Measurements from ENCODE around the gene ESRRG. TPM values are rescaled to one million over a fixed set of nuclear protein-coding genes. Genes with fewer than 3 reads are reported as not detected.

The ESRRG gene
- total RNA-seq, 1 donor from 2014 or later: 32.3 TPM

DNA sequence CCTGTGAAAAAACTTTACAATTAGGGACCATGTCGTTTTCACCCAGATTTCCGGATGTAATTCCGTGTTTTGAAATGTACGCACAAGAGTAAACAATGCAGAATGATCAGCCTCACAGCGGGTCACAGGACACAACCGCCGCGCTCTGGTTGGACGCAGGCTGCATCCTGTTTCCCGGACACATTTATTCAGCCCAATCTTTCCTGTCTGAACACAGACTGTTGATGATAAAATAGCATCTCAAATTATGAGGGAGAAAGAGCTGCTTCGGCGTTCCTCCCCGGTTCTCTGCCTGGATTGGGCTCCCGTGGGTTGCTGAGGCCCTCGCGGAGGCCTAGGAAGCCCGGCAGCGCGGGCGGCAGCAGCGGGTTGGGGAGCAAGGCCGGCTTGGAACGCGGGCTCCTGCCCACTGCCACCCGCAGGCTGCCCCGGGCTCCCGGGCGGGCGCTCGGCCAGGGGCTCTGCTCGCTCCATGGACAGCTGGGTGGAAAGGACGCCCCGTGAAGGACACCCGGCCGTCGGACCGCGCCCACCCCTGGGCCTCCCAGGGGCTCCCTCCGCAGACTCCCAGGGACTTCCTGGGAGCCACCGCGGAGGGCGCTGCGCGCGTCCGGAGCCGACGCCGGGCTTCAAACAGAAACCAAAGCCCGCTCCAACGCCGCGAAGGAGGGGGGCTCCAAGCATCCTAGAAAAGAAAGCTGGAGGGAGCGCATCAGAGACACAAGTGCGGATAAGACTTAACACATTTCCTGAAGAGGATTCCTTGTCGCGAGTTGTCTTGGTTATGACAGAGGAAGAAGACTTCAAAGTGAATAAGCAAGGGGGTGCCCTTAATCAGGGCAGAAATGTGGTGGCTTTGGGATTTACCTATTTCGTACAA, 122.3 kb downstream of the ESRRG start:
- peak; percentile 87 for DNase-seq (ENCODE audit: low spot score)
- intact Hi-C loops (cut with DNase I): loop anchor here (1.0 to 10.0 kb wide), 3 partner anchors 25 to 484 kb away; partner anchors contain the start of gene ESRRG

- no peak for DNase-seq (ENCODE audit: low spot score)
- intact Hi-C loops (cut with DNase I): loop anchor here (5.0 to 10.0 kb wide), 2 partner anchors 122 to 485 kb away; partner anchors contain the start of gene ESRRG
These were observed 123.4 kb downstream of the ESRRG start for GRCh38 chr1:216599851-216600250.

DNA sequence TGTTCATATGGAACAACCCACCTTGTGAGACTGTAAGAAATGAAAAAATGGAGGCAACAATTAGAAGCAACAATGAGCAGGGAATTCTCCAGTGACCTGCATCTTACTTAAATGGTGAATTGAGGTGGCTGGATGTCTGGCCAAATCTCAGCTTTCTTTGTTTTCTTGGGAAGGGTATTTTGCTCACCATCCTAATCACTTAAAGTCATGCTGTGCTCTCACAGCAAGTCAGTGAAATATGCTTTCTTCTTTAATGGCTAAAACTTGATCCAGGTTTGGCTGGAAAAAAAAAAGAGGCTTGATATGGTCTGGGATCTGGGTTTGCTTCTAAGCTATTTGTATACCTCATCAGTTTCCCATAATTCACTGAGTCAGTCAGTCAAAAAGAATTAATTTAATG, 124.8 kb downstream of the ESRRG start:
- no peak for DNase-seq (ENCODE audit: low spot score)
- intact Hi-C loops (cut with DNase I): no loop called here

GRCh38 chr1:216596281-216596862, 126.9 kb downstream of the ESRRG start:
- intact Hi-C loops (cut with DNase I): no loop called here
- DNase-seq (ENCODE audit: low spot score): no peak

DNA sequence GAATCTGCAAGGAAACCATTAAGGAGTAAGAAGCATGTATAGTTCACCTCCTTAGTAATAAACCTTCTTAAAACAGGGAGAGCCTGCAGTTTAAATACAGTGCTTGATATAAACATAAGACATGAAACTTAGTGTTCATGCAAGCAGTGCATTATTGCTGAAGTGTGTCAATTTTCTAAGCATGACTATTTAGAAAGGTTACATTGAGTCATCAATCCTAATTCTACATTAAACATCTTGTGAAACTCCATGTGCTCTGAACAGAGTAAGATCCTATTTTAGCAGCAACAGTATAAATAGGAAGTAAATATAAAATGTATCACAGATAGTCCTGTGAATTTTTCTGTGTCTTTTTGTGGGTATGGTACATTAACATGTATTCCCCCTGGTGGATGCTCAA, 135.5 kb downstream of the ESRRG start:
- intact Hi-C loops (cut with DNase I): no loop called here

DNA sequence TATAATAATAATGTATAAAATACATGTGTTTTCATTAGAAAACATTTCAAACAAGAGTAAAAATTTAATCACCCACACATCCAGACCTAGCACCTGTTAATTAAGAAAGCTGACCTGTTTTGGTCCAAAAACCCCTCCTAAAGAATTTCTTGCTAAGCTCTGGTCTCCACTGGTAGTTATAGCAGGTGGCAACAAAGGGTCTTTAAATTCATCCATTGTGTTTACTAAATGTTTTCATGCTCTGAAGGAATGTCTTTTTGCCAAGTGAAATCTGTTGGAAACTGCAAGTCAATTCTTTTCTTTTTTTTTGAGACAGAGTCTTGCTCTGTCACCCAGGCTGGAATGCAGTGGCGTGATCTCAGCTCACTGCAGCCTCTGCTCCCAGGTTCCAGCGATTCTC, 141.1 kb downstream of the ESRRG start:
- DNase-seq (ENCODE audit: low spot score): no peak
- intact Hi-C loops (cut with DNase I): no loop called here

More for the DNA sequence above, 135.5 kb downstream of the ESRRG start:
- DNase-seq (ENCODE audit: low spot score): no peak

DNA sequence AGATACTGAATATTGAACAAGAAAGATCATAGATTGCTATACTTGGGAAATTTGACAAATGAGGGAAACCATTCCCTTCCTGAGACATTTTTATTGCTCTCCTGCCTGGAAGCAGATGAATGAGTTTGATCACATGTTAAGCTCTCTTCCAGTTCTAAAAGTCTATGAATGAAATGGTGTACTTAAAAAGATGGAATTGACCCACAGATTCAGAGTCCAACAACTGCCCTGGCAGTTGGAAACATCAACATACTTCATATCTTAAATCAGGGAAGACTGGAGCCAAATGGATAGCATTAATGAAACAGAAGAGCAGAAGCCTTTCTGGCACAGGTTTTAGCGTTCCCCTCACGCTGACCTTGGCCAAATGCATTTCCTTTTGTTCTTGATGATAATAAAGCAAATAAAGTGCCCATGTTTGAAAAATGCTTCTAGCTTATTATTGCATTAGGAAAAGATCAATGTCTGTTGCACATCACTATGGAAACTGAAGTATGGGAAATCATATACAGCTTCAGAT, 142.6 kb downstream of the ESRRG start:
- no peak for DNase-seq (ENCODE audit: low spot score)
- intact Hi-C loops (cut with DNase I): no loop called here

- DNase-seq (ENCODE audit: low spot score): no peak
- intact Hi-C loops (cut with DNase I): no loop called here
These were observed 146.8 kb downstream of the ESRRG start for GRCh38 chr1:216576234-216576937.

GRCh38 chr1:216566641-216567205, 156.5 kb downstream of the ESRRG start:
- intact Hi-C loops (cut with DNase I): no loop called here

DNA sequence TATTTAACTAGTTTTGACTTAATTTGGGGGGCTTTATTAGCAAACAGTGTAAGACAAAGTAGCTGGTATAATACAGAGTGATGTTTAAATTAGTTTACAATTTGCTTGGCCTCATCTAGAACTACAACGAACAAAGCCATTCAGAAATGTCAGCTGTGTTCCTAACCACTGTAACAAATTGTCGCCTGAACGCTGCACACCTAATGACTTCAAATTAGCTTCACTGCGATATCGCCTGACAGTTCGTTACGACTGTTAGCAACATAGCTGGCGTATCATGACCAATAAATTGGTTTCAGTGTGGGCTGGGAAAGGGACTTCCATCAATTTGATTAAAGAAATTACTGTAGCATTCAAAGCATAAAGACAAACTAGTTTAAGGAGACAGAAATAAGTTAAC, 160.1 kb downstream of the ESRRG start:
- intact Hi-C loops (cut with DNase I): no loop called here
- DNase-seq (ENCODE audit: low spot score): no peak

More at GRCh38 chr1:216566641-216567205, 156.5 kb downstream of the ESRRG start:
- DNase-seq (ENCODE audit: low spot score): no peak

GRCh38 chr1:216562383-216562782, 160.8 kb downstream of the ESRRG start:
- no peak for DNase-seq (ENCODE audit: low spot score)
- intact Hi-C loops (cut with DNase I): no loop called here

- no peak for DNase-seq (ENCODE audit: low spot score)
- intact Hi-C loops (cut with DNase I): no loop called here
These were observed 162.7 kb downstream of the ESRRG start for GRCh38 chr1:216560527-216560926.

- DNase-seq (ENCODE audit: low spot score): no peak
- intact Hi-C loops (cut with DNase I): no loop called here
These were observed 163.9 kb downstream of the ESRRG start for GRCh38 chr1:216559359-216559758.

DNA sequence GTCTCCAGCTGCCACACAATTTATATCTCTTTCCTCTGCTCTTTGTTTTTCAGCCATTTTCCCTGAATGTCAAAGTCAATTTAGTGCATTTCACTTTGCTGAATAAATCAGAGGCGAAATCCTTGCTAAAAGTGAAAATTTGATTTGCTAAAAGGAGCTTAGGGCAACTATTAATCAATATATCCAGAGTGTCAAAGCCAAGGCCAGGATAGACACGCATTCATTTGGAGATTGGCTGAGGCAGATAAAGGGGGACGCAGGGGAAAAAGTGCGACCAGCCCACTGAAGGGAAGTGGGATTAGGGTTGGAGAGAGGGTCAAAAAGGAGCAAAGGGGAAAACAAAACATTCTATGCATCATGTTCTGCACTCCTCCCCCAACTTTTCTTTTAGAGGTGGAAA, 167.6 kb downstream of the ESRRG start:
- DNase-seq (ENCODE audit: low spot score): no peak
- intact Hi-C loops (cut with DNase I): no loop called here

- no peak for DNase-seq (ENCODE audit: low spot score)
- intact Hi-C loops (cut with DNase I): no loop called here
These were observed 168.3 kb downstream of the ESRRG start for GRCh38 chr1:216554934-216555333.

- intact Hi-C loops (cut with DNase I): no loop called here
- DNase-seq (ENCODE audit: low spot score): no peak
These were observed 169.5 kb downstream of the ESRRG start for GRCh38 chr1:216553766-216554165.

- DNase-seq (ENCODE audit: low spot score): no peak
- intact Hi-C loops (cut with DNase I): no loop called here
These were observed 170.2 kb downstream of the ESRRG start for GRCh38 chr1:216553040-216553439.

GRCh38 chr1:216549796-216550195, 173.4 kb downstream of the ESRRG start:
- DNase-seq (ENCODE audit: low spot score): no peak
- intact Hi-C loops (cut with DNase I): no loop called here

DNA sequence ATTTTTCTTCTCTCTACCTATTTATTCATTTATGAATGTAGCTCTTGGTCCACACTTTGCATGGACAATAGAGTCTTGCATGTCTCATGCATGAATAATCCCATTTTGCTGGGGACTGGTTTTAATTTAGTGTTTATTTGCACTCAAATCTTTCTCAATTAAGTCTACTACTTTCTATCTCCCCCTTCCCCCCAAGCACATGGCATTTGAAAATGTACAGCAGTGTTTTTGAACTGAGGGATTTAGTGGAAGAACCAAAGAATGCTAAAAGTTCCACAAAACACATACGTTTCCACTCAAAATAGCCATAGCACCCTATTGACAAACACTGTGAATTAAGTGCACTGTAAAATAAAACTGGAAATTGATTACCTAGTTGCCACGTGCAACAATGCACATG, 180.5 kb downstream of the ESRRG start:
- intact Hi-C loops (cut with DNase I): no loop called here
- DNase-seq (ENCODE audit: low spot score): no peak

GRCh38 chr1:216542263-216542662, 181.0 kb downstream of the ESRRG start:
- intact Hi-C loops (cut with DNase I): no loop called here
- DNase-seq (ENCODE audit: low spot score): no peak
